Keratinocyte (primary cell): ENCODE measurements around the gene ANKRD10.

Experiments used
- CTCF ChIP-seq, 3 experiments: IDR thresholded peaks in 1 of 3; conservative IDR thresholded peaks in 1 of 3; optimal IDR thresholded peaks in 1 of 3; 2 replicates in 2 of 3; 3 replicates in 1 of 3; pipeline versions ENCODE3 to v1.5.1; 2011; ENCODE audit warnings: low read length in 3 of 3, mild to moderate bottlenecking in 3 of 3, moderate library complexity in 2 of 3, control low read depth in 1 of 3, inconsistent platforms in 1 of 3; ENCODE audit not compliant: insufficient read depth in 2 of 3; ENCODE audit errors: extremely low read depth in 1 of 3
- EZH2 ChIP-seq: IDR thresholded peaks from one replicate; pipeline ENCODE4 v1.6.1; 2012; ENCODE audit warnings: inconsistent platforms, mild to moderate bottlenecking, low read length, moderate library complexity

GRCh38 chr13:110912651-110913051 is 2.2 kb downstream of the ANKRD10 start:
- TF ChIP-seq CTCF (optimal IDR thresholded peaks at IDR 0.05 in 1 of 3, IDR thresholded peaks at IDR 0.05 in 1 of 3, conservative IDR thresholded peaks at IDR 0.05 in 1 of 3; ENCODE audit: extremely low read depth in 1 of 3, insufficient read depth in 2 of 3, low read length in 3 of 3) (no peak), EZH2 (no peak)
